T-helper 2 cell (primary cell): Measurements from ENCODE around the gene SYNE1.
"Not testable (repeated sequence)": the region's sequence is repeated elsewhere in the genome, so short reads cannot be mapped to it uniquely, and the experiment has no call there.

Source experiments
- DNase-seq, 5 experiments: peaks; one replicate each; pipeline versions ENCODE4 v3.0.0 to v3.0.0-alpha.2; 2012 to 2022

SYNE1 gene

GRCh38 chr6:152356662-152357061, 280.5 kb downstream of the SYNE1 start:
- peak in 1 of 5 experiments; percentile 49 for DNase-seq

GRCh38 chr6:152356016-152356415, 281.1 kb downstream of the SYNE1 start:
- DNase-seq = no peak

- no peak for DNase-seq
Observed at GRCh38 chr6:152355166-152355565, 282.0 kb downstream of the SYNE1 start.

GRCh38 chr6:152353440-152353839, 283.7 kb downstream of the SYNE1 start:
- no peak for DNase-seq

- no peak for DNase-seq
Observed at GRCh38 chr6:152351742-152352141, 285.4 kb downstream of the SYNE1 start.

DNA sequence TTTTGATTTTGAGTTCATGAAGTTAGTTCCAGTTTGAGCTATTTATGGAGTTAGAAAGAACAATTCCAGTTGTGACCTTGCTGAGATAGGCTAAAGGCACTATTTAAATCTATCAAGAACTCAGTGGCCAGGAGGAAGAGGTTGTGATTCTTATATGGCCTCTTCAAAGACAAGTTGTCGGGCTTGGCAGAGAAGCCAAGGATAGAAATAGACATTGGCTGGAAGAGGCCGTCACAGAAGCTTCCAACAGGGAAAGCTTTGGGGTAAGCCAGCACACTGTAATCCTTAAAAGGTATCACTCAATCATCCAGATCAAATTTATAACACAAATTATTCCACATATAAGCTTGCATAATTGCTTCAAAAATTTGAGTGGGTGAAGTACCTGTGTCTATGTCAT, 286.1 kb downstream of the SYNE1 start:
- no peak for DNase-seq

DNA sequence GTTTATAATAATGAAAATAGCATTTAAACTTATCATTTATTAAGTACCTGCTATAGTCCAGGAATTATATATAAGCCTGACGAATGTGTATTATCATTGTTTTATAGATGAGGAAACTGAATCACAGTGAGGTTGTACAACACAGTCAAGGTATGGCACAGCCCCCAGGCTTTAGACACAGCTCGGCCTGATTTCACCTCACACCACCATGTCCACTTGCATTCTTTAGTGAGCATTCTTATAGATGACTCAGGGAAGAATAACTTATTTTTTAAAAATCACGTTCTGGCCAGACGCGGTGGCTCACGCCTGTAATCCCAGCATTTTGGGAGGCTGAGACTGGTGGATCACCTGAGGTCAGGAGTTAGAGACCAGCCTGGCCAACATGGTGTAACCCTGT, 289.0 kb downstream of the SYNE1 start:
- DNase-seq = no peak

DNA sequence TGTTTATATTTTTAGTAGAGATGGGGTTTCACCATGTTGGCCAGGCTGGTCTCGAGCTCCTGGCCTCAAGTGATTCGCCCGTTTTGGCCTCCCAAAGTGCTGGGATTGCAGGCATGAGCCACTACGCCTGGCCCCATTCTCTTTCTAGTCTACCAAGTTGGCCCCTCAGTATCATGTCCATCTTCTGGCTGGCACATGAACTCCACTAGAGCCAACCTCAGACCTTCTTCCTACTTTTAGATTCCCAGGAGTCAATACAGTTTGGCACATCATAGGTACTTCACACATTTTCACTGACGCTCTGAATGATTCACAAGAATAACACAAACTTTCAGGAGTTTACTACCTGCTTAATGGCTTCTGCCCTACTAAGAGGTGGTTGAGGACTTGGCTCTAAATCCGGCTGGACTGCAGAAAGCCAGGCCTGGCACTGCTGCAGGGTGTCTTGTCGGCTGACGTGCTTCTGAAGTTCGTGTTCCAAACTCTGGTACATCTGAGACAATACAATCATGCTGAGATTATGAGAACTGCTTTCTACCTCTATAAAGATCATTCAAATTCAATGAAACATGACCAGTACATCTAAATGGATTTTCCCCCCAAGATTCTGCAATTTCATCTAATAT, 293.3 kb downstream of the SYNE1 start:
- DNase-seq = no peak

- no peak for DNase-seq
Observed at GRCh38 chr6:152341596-152341995, 295.6 kb downstream of the SYNE1 start.

DNA sequence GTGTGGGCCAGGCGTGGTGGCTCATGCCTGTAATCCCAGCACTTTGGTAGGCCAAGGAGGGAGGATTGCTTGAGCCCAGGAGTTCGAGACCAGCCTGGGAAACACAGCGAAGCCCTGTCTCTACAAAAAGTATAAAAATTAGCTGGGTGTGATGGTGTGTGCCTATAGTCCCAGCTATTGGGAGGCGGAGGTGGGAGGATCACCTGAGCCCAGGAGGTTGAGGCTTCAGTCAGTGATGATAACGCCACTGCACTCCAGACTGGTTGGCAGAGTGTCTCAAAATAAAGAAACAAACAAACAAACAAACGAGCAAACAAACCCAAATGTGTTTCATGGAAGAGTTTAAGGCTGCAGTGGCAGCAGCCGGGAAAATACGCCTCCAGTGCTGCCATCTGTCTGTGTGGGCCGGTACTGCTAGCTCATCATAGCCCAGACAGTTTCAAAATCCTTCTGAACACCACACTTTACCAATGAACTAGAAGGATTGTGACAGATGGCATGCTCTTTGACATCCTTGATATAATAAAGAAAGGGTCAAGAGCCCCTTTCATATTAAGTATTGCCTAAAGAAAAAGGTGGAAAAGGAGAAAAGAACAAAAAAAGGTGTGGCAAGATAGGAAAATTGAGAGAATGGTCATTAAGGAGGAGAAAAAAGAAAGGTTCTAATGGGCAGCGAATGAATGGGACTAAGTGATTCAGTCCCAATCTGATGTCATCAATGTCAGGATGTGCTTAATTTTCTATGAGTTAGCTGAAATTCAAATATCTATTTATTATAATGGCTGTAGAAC, 298.6 kb downstream of the SYNE1 start:
- peak; percentile 14 to 46 (median 39) for DNase-seq

DNA sequence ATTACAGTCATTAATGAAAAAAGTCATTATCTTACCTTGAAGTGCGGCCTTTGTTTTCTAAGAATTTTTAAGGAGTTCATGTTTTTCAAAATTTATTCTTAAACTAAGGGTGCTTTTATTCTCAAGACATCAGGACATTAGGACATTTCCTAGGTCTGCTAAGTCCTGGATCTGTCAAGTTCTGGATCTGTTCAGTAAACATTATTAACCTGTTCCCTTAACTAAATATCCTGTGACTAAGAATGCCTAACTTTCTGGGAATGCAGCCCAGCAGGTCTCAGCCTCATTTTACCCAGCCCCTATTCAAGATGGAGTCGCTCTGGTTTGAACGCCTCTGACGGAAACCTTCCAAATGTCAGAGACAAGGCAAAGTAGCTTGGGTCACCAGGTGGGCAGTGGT, 302.6 kb downstream of the SYNE1 start:
- no peak for DNase-seq

DNA sequence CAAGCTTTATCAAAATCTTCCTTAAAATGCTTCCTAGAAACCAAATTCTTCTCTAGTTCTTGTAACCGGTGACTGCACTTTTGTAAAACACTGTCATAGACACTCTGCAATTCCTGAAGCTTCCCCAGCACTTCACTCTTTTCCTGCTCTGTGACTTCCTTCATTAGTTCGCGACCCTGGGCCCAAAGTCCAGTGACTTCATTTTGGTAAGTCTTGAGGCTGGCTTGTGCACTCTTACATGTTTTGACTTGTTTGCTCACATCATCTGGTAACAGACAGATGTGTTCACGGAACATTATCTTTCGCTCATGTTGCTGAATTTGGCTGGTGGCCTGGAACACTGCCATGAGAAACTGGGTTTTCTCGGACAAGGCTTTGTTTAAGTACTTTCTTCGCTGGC, 306.2 kb downstream of the SYNE1 start:
- DNase-seq = no peak

GRCh38 chr6:152329638-152330448, 307.3 kb downstream of the SYNE1 start:
- no peak for DNase-seq

GRCh38 chr6:152328200-152328599, 309.0 kb downstream of the SYNE1 start:
- DNase-seq = not testable (repeated sequence)

GRCh38 chr6:152323376-152323775, 313.8 kb downstream of the SYNE1 start:
- no peak for DNase-seq

DNA sequence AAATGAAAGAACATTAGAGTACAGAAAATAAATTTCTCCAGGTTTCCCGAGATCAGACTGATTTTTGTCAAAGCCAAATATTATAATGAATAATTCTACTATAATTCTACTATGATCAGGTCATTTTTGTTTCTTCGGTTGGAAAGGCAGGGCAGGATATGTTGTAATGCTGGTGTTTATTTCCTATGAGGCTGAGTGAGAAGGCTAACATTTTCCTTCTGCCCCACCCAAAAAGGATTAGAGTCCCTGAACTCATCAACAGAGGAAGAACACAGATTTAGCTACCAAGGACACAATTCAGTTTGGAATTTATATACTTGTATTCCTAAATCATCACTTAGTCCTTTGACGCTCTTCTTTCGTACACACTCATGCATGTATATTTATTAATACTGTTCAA, 318.9 kb downstream of the SYNE1 start:
- no peak for DNase-seq

- DNase-seq = no peak
Observed at GRCh38 chr6:152316024-152316423, 321.1 kb downstream of the SYNE1 start.

GRCh38 chr6:152314483-152314832, 322.7 kb downstream of the SYNE1 start:
- DNase-seq = no peak

- no peak for DNase-seq
Observed at GRCh38 chr6:152313542-152314482, 323.4 kb downstream of the SYNE1 start.

DNA sequence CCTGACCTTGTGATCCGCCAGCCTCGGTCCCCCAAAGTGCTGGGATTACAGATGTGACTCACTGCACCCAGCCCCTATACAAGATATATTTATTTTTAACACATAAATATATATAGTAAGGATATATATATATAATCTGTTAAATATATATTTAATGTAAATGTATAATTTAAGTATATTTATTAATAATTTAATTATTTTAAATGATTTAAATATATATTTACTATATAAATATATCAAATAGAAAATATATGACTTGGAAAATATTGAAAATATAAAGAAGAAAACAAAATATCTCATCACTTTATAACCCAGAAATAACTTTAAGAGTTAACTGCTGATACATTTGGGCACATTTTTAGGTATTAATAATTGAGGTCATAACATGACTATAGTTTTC, 324.7 kb downstream of the SYNE1 start:
- no peak for DNase-seq

- DNase-seq = peak in 1 of 5 experiments; percentile 10
Observed at GRCh38 chr6:152310371-152310954, 326.7 kb downstream of the SYNE1 start.

DNA sequence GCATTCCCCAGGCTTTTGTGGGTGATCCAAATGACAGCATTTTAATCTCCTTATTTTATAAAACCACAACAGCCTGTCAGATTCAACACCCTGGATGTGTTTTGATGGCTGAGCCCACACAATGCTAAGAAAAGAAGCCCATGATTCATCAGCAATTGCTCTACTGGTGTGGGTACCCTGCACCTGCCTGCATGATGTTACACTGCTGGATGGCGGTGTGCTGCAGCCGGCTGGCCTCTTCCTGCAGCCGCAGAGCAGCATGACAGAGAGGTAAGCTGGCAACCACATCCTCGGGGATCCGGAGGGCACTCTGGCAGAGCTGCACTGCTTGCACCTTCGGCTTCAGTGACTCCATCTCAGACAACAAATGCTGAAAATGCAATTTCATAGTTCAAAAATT, 327.5 kb downstream of the SYNE1 start:
- peak; percentile 15 to 94 (median 51) for DNase-seq
